ENCODE measurements around the gene CHMP2B.

Gene CHMP2B
- 65.1 reads per million, percentile 74 among the genes with 10 or more reads in this experiment for total RNA-seq

GRCh38 chr3:87227104-87227834, at the start of gene CHMP2B:
TSS of gene CHMP2B (plus strand) at chr3:87227309. CDS start at chr3:87227523, 214 bp downstream.
- DNase-seq, result peak; percentile 85

- DNase-seq, result no peak
Measured at GRCh38 chr3:87179642-87180041, 47.5 kb upstream of the CHMP2B start.

- no peak for DNase-seq
Measured at GRCh38 chr3:87181551-87181950, 45.6 kb upstream of the CHMP2B start.

- no peak for DNase-seq
Measured at GRCh38 chr3:87182023-87182422, 45.1 kb upstream of the CHMP2B start.

- no peak for DNase-seq
Measured at GRCh38 chr3:87186608-87187159, 40.4 kb upstream of the CHMP2B start.

GRCh38 chr3:87191175-87191574, 35.9 kb upstream of the CHMP2B start:
- no peak for DNase-seq

GRCh38 chr3:87191641-87192040, 35.5 kb upstream of the CHMP2B start:
- no peak for DNase-seq

GRCh38 chr3:87196879-87197278, 30.2 kb upstream of the CHMP2B start:
- DNase-seq, result no peak

- DNase-seq, result no peak
Measured at GRCh38 chr3:87197531-87197930, 29.6 kb upstream of the CHMP2B start.

- no peak for DNase-seq
Measured at GRCh38 chr3:87198774-87199173, 28.3 kb upstream of the CHMP2B start.

GRCh38 chr3:87199628-87200027, 27.5 kb upstream of the CHMP2B start:
- no peak for DNase-seq

GRCh38 chr3:87200060-87200647, 27.0 kb upstream of the CHMP2B start:
- no peak for DNase-seq

GRCh38 chr3:87201727-87202126, 25.4 kb upstream of the CHMP2B start:
- no peak for DNase-seq

- DNase-seq, result no peak
Measured at GRCh38 chr3:87203809-87204208, 23.3 kb upstream of the CHMP2B start.

- DNase-seq, result no peak
Measured at GRCh38 chr3:87206070-87206469, 21.0 kb upstream of the CHMP2B start.

- no peak for DNase-seq
Measured at GRCh38 chr3:87206635-87207034, 20.5 kb upstream of the CHMP2B start.

GRCh38 chr3:87207460-87207859, 19.6 kb upstream of the CHMP2B start:
- no peak for DNase-seq

- no peak for DNase-seq
Measured at GRCh38 chr3:87209111-87209510, 18.0 kb upstream of the CHMP2B start.

GRCh38 chr3:87218560-87218959, 8.5 kb upstream of the CHMP2B start:
- DNase-seq, result no peak

- no peak for DNase-seq
Measured at GRCh38 chr3:87219611-87220010, 7.5 kb upstream of the CHMP2B start.

- no peak for DNase-seq
Measured at GRCh38 chr3:87225659-87226058, 1.4 kb upstream of the CHMP2B start.

GRCh38 chr3:87227835-87228144, 681 bp downstream of the CHMP2B start:
- DNase-seq, result no peak

- DNase-seq, result no peak
Measured at GRCh38 chr3:87228316-87228715, 1.2 kb downstream of the CHMP2B start.

GRCh38 chr3:87229113-87229512, 2.0 kb downstream of the CHMP2B start:
- no peak for DNase-seq

- DNase-seq, result no peak
Measured at GRCh38 chr3:87233805-87234204, 6.7 kb downstream of the CHMP2B start.

Data from effector CD4-positive, alpha-beta T cell (primary cell).